IMR-90 (cell line): ENCODE results near the gene TMEM126B. TPM values are rescaled to one million over a fixed set of nuclear protein-coding genes. Genes with fewer than 3 reads are reported as not detected.

Experiments used
- ATAC-seq: fragments of 200-7000 bp; cut with Tn5 transposase; 2 replicates; pipeline ENCODE4 v1.9.1; 2020; ENCODE audit warnings: low read depth, mild to moderate bottlenecking, moderate library complexity
- BruUV-seq: library from RNA; stranded (reverse); fragments of 400-500 nt; replicated peaks from 2 replicates; lab custom pipeline; 2021; lab: Mats Ljungman, UMichigan
- CTCF ChIA-PET: fragments of 300-600 bp; formaldehyde crosslinking; extraction: SDS; loops from one replicate; lab custom pipeline; 2021; ENCODE audit warnings: antibody characterized with exemption; lab: Yijun Ruan, JAX
- POLR2A ChIA-PET: fragments of 300-600 bp; sonication (Branson Sonifier 250); formaldehyde crosslinking; loops from one replicate; lab custom pipeline; 2022; ENCODE audit warnings: antibody characterized with exemption; ENCODE audit not compliant: unreplicated experiment; lab: Charles Lee
- DNase-seq: peaks from one replicate; pipeline ENCODE4 v3.0.0; 2013
- H2AFZ ChIP-seq: replicated peaks from 2 replicates; pipeline ENCODE3; 2013; ENCODE audit warnings: low read length, mild to moderate bottlenecking; ENCODE audit not compliant: poor library complexity
- H2AK5ac ChIP-seq: 2 replicates; pipeline ENCODE4 v1.6.1; 2013; ENCODE audit warnings: low read depth, low read length, inconsistent platforms
- H2AK9ac ChIP-seq: replicated peaks from 2 replicates; pipeline ENCODE3; 2013; ENCODE audit warnings: mild to moderate bottlenecking, low read depth, low read length, moderate library complexity; ENCODE audit not compliant: poor library complexity
- H2BK120ac ChIP-seq: 2 replicates; pipeline ENCODE4 v1.6.1; 2013; ENCODE audit warnings: low read depth, low read length, inconsistent platforms
- H2BK15ac ChIP-seq: 3 replicates; pipeline ENCODE4 v1.6.1; 2013; ENCODE audit warnings: low read depth, low read length, inconsistent platforms
- H2BK20ac ChIP-seq: 2 replicates; pipeline ENCODE4 v1.6.1; 2013; ENCODE audit warnings: low read depth, mild to moderate bottlenecking, inconsistent platforms, low read length, moderate library complexity
- H2BK5ac ChIP-seq: 2 replicates; pipeline ENCODE4 v1.6.1; 2013; ENCODE audit warnings: mild to moderate bottlenecking, low read depth, low read length, inconsistent platforms; ENCODE audit not compliant: poor library complexity, severe bottlenecking
- H3K14ac ChIP-seq: replicated peaks from 2 replicates; pipeline ENCODE4 v1.6.1; 2013; ENCODE audit warnings: low read depth, low read length, inconsistent platforms
- H3K18ac ChIP-seq: 2 replicates; pipeline ENCODE4 v1.6.1; 2013; ENCODE audit warnings: low read depth, low read length, control low read depth
- H3K23ac ChIP-seq: 2 replicates; pipeline ENCODE4 v1.6.1; 2013; ENCODE audit warnings: low read depth, low read length, inconsistent platforms
- H3K27ac ChIP-seq: 2 replicates; pipeline ENCODE4 v1.5.1; 2013; ENCODE audit warnings: mild to moderate bottlenecking, control low read depth, low read length; ENCODE audit not compliant: insufficient read depth
- H3K27me3 ChIP-seq: 2 replicates; pipeline ENCODE4 v1.6.1; 2013; ENCODE audit warnings: low read length; ENCODE audit not compliant: control insufficient read depth, insufficient read depth
- H3K36me3 ChIP-seq: 2 replicates; pipeline ENCODE4 v1.6.1; 2013; ENCODE audit warnings: low read length, mixed read lengths; ENCODE audit not compliant: control insufficient read depth, insufficient read depth
- H3K4ac ChIP-seq: 2 replicates; pipeline ENCODE4 v1.6.1; 2013; ENCODE audit warnings: low read depth, low read length, inconsistent platforms
- H3K4me1 ChIP-seq: 2 replicates; pipeline ENCODE4 v1.6.1; 2013; ENCODE audit warnings: low read length, mixed read lengths; ENCODE audit not compliant: control insufficient read depth, insufficient read depth
- H3K4me2 ChIP-seq: 2 replicates; pipeline ENCODE4 v1.6.1; 2013; ENCODE audit warnings: low read depth, mild to moderate bottlenecking, control low read depth, low read length, moderate library complexity
- H3K4me3 ChIP-seq: 2 replicates; pipeline ENCODE4 v1.5.1; 2013; ENCODE audit warnings: low read depth, mild to moderate bottlenecking, control low read depth, low read length, moderate library complexity; ENCODE audit not compliant: insufficient read depth
- H3K56ac ChIP-seq: 2 replicates; pipeline ENCODE4 v1.6.1; 2013; ENCODE audit warnings: low read length, inconsistent platforms; ENCODE audit not compliant: insufficient read depth; ENCODE audit errors: extremely low read depth
- H3K79me1 ChIP-seq, 2 experiments: 2 replicates each; pipeline ENCODE4 v1.6.1; 2013; ENCODE audit warnings: low read length in 2 of 2, inconsistent platforms in 1 of 2, low read depth in 1 of 2
- H3K9ac ChIP-seq: 2 replicates; pipeline ENCODE4 v1.6.1; 2013; ENCODE audit warnings: low read depth, low read length, control low read depth
- H3K9me1 ChIP-seq: 2 replicates; pipeline ENCODE4 v1.6.1; 2013; ENCODE audit warnings: low read length, inconsistent platforms; ENCODE audit not compliant: insufficient read depth
- H3K9me3 ChIP-seq: 2 replicates; pipeline ENCODE4 v1.6.1; 2013; ENCODE audit warnings: low read length; ENCODE audit not compliant: control insufficient read depth, insufficient read depth
- H4K20me1 ChIP-seq: 2 replicates; pipeline ENCODE4 v1.6.1; 2013; ENCODE audit warnings: low read length, inconsistent platforms; ENCODE audit not compliant: insufficient read depth
- H4K5ac ChIP-seq: 2 replicates; pipeline ENCODE4 v1.6.1; 2013; ENCODE audit warnings: mild to moderate bottlenecking, low read depth, low read length, control low read depth
- H4K8ac ChIP-seq, 2 experiments: 2 replicates each; pipeline ENCODE4 v1.6.1; 2013; ENCODE audit warnings: low read depth in 2 of 2, low read length in 2 of 2, control low read depth in 1 of 2, inconsistent platforms in 1 of 2
- H4K91ac ChIP-seq: 2 replicates; pipeline ENCODE4 v1.6.1; 2013; ENCODE audit warnings: low read depth, low read length, inconsistent platforms; ENCODE audit not compliant: insufficient read depth
- RAD21 ChIP-seq: IDR thresholded peaks from 2 replicates; pipeline ENCODE4 v1.6.1; 2012; ENCODE audit warnings: low read length, improper control_type of control experiment
- WGBS, 2 experiments: methylation state at CpG; one replicate each; pipeline versions ENCODE4 v1.1.5 to v1.1.7; 2013; ENCODE audit warnings: missing lambda C conversion rate in 2 of 2; ENCODE audit not compliant: insufficient read length in 1 of 2; ENCODE audit errors: extremely low coverage in 2 of 2; 5-methylcytosine and 5-hydroxymethylcytosine counted together
- dilution Hi-C: fragments of 300-500 bp; cut with HindIII; formaldehyde crosslinking; loops from one replicate; pipeline ENCODE4 v1.14.3; 2018; ENCODE audit warnings: low sequenced_read_pairs; ENCODE audit not compliant: unreplicated experiment
- in situ Hi-C: fragments of 300-500 bp; cut with MboI; formaldehyde crosslinking; loops from 3 replicates; pipeline ENCODE4 v1.14.3; 2019; ENCODE audit warnings: low sequenced_read_pairs, inconsistent platforms, mixed read lengths
- intact Hi-C: fragments of 100-400 bp; cut with micrococcal nuclease; formaldehyde crosslinking; loops from 2 replicates; pipeline ENCODE4 v1.10.0; 2022
- polyA plus RNA-seq, 3 experiments: library from polyadenylated mRNA; depleted of rRNA; stranded (reverse); fragments of >200 nt; gene quantifications; 2 replicates each; pipeline ENCODE4 v1.2.3, GENCODE V29; 2012; ENCODE audit warnings: low replicate concordance in 1 of 3
- total RNA-seq: library from RNA; depleted of rRNA; stranded (reverse); fragments of >200 nt; gene quantifications from 2 replicates; pipeline ENCODE4 v1.2.3, GENCODE V29; 2012

TMEM126B gene
- total and polyA plus RNA-seq, 2 of the 4 experiments (the other 2 are of a cell fraction): 44.6 to 56.8 TPM

DNA sequence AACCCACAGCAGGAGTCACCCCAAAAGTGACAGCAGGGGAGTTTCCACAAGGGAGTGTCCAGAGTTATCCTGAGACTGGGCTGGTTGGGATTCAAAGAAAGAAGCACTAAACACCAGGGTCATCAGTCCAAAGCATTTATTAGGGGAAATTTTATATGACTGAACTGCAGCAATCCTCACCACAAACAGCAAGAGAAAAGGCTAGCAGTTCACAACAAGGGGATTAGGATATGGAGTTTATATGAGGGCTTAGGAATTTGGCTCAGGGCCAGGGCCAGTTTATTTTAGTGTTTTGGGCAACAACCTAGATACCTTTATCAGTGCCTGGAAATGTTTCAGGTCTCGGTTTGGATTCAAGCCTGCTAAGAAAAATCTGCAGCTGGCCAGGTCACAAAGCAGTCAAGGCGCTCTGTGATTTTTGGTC, 14.8 kb downstream of the TMEM126B start:
- H3K27me3 ChIP-seq: no peaks in the 10 kb centered on the region
- no peak overlapping the region for H4K8ac ChIP-seq
- H3K4ac ChIP-seq: no peak overlapping the region
- no peak overlapping the region for H2BK120ac ChIP-seq
- H3K56ac ChIP-seq: no peak overlapping the region
- no peak overlapping the region for H3K4me2 ChIP-seq
- no peak for TF ChIP-seq RAD21
- H2BK5ac ChIP-seq: no peak overlapping the region
- no peak overlapping the region for H4K91ac ChIP-seq
- no peak overlapping the region for H2AFZ ChIP-seq
- no peak overlapping the region for H3K18ac ChIP-seq
- ChIA-PET CTCF (no interaction called here), POLR2A (no interaction called here)
- no peak overlapping the region for H3K9ac ChIP-seq
- no peak overlapping the region for H3K14ac ChIP-seq
- no peaks in the 10 kb centered on the region for H3K9me3 ChIP-seq
- no peaks in the 10 kb centered on the region for H3K36me3 ChIP-seq
- H3K23ac ChIP-seq: no peak overlapping the region
- no peaks in the 10 kb centered on the region for H3K4me1 ChIP-seq
- H2AK9ac ChIP-seq: no peak overlapping the region
- H3K79me1 ChIP-seq: peaks cover 7 to 12% of the 10 kb centered on the region in 2 experiments; a peak in 3 of 4 replicates
- WGBS, 2 experiments: 28% methylated on average over 2 of the region's 2 CpGs; no CpG with 5 or more reads in 1 of the 2 experiments
- intact Hi-C loops (no loop called here), dilution Hi-C loops (no loop called here), in situ Hi-C loops (no loop called here)
- no peaks in the 10 kb centered on the region for H4K20me1 ChIP-seq
- no peak overlapping the region for H4K5ac ChIP-seq
- no peak overlapping the region for H2AK5ac ChIP-seq
- no TSS peak for BruUV-seq
- H3K4me3 ChIP-seq: no peak overlapping the region
- no peaks in the 10 kb centered on the region for H3K9me1 ChIP-seq
- no peak for DNase-seq
- H2BK15ac ChIP-seq: no peak overlapping the region
- ATAC-seq: no peak
- no peak overlapping the region for H3K27ac ChIP-seq
- no peak overlapping the region for H2BK20ac ChIP-seq
